Cardiac fibroblast (primary cell): ENCODE results near the gene ATP13A4.
"Not testable (repeated sequence)": the region's sequence is repeated elsewhere in the genome, so short reads cannot be mapped to it uniquely, and the experiment has no call there.

Source experiments
- DNase-seq, 2 donors: peaks; one replicate each; pipeline versions ENCODE4 v3.0.0 to v3.0.0-alpha.2; 2010; ENCODE audit warnings: low read depth in 2 of 2
- H3K4me3 ChIP-seq, 2 donors: replicated peaks in 1 of 2; 1 replicate in 1 of 2; 2 replicates in 1 of 2; pipeline ENCODE4 v1.5.1; 2011; ENCODE audit warnings: low read depth in 2 of 2, low read length in 2 of 2, mild to moderate bottlenecking in 2 of 2, moderate library complexity in 1 of 2
- CTCF ChIP-seq: IDR thresholded peaks from one replicate; pipeline ENCODE4 v1.5.1; 2011; ENCODE audit warnings: low read depth, mild to moderate bottlenecking, low read length, inconsistent platforms

Gene ATP13A4

GRCh38 chr3:193546129-193546528, 8.6 kb downstream of the ATP13A4 start:
- TF ChIP-seq CTCF, result no peak
- no peak for DNase-seq
- H3K4me3 ChIP-seq, result no peak overlapping the region

- no peak for TF ChIP-seq CTCF
- no peak for DNase-seq
- H3K4me3 ChIP-seq, result no peak overlapping the region
Measured at GRCh38 chr3:193545304-193545703, 9.4 kb downstream of the ATP13A4 start.

- DNase-seq, result no peak
- no peak overlapping the region for H3K4me3 ChIP-seq
- no peak for TF ChIP-seq CTCF
Measured at GRCh38 chr3:193544289-193544688, 10.4 kb downstream of the ATP13A4 start.

- no peak overlapping the region for H3K4me3 ChIP-seq
- DNase-seq, result no peak
- TF ChIP-seq CTCF, result no peak
Measured at GRCh38 chr3:193530231-193531165, 24.2 kb downstream of the ATP13A4 start.

- not testable (repeated sequence) for DNase-seq, H3K4me3 ChIP-seq
Measured at GRCh38 chr3:193526085-193526484, 28.6 kb downstream of the ATP13A4 start.

GRCh38 chr3:193522473-193522872, 32.2 kb downstream of the ATP13A4 start:
- no peak for TF ChIP-seq CTCF
- no peak for DNase-seq
- no peak overlapping the region for H3K4me3 ChIP-seq

GRCh38 chr3:193520738-193521137, 34.0 kb downstream of the ATP13A4 start:
- no peak for TF ChIP-seq CTCF
- no peak for DNase-seq

More at GRCh38 chr3:193520738-193521137, 34.0 kb downstream of the ATP13A4 start:
- H3K4me3 ChIP-seq, result no peak overlapping the region
